Measurements from ENCODE around the gene RERE. TPM values are rescaled to one million over a fixed set of nuclear protein-coding genes. Genes with fewer than 3 reads are reported as not detected.
"Not testable (repeated sequence)": the region's sequence is repeated elsewhere in the genome, so short reads cannot be mapped to it uniquely, and the experiment has no call there.

The RERE gene
- total RNA-seq, 4 donors from 2014 or later: 86.4 to 111 (median 103) TPM

DNA sequence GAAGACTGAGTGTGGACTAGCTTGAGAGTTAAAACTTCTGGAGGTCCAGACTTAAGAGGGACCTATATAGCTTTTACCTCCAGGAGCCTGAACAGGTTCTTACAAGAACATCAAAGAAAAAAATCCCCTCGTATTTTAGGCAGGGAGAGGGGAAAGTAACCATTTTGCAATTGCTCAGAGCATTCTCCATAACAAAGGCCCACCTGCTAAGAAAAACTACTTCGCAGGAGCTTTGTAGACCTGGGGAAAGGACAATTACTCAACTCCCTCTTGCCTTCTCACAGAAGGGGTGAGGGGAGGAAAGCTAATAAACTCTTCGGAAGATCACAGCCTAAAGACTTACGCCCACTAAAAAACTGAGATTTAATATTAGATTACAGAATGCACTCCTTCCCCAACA lies 86.3 kb downstream of the RERE start:
- no peak overlapping the region for H3K27ac ChIP-seq
- TF ChIP-seq EP300 (IDR thresholded peaks at IDR 0.05): no peak
- TF ChIP-seq, protein P1, sequence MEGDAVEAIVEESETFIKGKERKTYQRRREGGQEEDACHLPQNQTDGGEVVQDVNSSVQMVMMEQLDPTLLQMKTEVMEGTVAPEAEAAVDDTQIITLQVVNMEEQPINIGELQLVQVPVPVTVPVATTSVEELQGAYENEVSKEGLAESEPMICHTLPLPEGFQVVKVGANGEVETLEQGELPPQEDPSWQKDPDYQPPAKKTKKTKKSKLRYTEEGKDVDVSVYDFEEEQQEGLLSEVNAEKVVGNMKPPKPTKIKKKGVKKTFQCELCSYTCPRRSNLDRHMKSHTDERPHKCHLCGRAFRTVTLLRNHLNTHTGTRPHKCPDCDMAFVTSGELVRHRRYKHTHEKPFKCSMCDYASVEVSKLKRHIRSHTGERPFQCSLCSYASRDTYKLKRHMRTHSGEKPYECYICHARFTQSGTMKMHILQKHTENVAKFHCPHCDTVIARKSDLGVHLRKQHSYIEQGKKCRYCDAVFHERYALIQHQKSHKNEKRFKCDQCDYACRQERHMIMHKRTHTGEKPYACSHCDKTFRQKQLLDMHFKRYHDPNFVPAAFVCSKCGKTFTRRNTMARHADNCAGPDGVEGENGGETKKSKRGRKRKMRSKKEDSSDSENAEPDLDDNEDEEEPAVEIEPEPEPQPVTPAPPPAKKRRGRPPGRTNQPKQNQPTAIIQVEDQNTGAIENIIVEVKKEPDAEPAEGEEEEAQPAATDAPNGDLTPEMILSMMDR (IDR thresholded peaks at IDR 0.05): no peak
- no peak for TF ChIP-seq POLR2A (IDR thresholded peaks at IDR 0.05)
- peaks cover 0 to 8% (median 0%) of the 10 kb centered on the region in 4 donors for H3K9me3 ChIP-seq
- WGBS, 2 donors: 86 to 92% methylated on average over 4 of the region's 4 CpGs
- no peak for DNase-seq (ENCODE audit: low spot score in 2 of 2)
- H3K27me3 ChIP-seq: no peaks in the 10 kb centered on the region
- H3K4me1 ChIP-seq: peaks cover 0 to 27% (median 0%) of the 10 kb centered on the region in 4 donors
- no peak overlapping the region for H3K4me3 ChIP-seq
- no peaks in the 10 kb centered on the region for H3K36me3 ChIP-seq

DNA sequence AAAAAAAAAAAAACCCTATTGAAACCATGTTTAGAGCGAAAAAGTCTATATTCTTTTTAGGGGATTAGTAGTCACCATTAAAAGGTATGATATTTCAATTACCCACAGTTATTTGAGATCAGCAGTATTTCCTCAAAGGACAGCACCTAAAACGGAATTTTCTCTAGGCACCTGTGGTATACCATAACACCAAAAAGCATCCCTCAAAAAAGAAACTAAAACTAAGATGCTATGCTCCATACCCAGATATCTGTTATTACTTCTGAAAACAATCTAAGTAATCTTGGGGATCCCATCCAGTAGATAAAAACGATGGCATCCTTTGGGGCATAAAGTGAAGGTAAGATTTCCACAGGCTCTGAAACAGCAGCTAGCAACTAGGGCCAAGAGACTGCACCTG lies 89.0 kb downstream of the RERE start:
- Histone ChIP-seq H3K4me1 (peaks cover 0 to 23% (median 0%) of the 10 kb centered on the region in 4 donors), H3K4me3 (no peak overlapping the region), H3K27me3 (no peaks in the 10 kb centered on the region), H3K27ac (no peak overlapping the region), H3K9me3 (peaks cover 0 to 8% (median 0%) of the 10 kb centered on the region in 4 donors), H3K36me3 (no peaks in the 10 kb centered on the region)
- WGBS, 2 donors: 80 to 82% methylated on average over 3 of the region's 3 CpGs
- no peak for DNase-seq (ENCODE audit: low spot score in 2 of 2)
- TF ChIP-seq POLR2A (IDR thresholded peaks at IDR 0.05) (no peak), EP300 (IDR thresholded peaks at IDR 0.05) (no peak)
- TF ChIP-seq, protein P1 (IDR thresholded peaks at IDR 0.05): no peak

DNA sequence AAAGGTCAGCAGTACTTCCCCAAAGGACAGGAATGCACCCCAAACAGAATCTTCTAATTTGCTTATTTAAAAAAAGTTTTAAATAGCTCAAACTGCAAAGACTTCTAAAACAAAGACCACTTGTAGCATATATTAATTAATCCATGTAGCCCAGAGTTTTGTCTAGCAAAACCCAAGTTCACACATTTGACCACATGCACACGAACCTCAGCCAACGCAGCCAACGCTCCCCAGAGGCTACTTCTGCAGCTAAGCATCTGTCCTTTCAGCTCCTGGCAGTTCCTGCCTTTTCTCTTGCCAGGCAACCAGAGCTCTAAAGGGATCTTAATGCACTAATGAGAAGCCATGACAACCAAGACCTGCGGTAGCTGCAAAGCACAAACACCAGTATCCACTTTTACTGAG lies 89.6 kb downstream of the RERE start:
- H3K9me3 ChIP-seq: peaks cover 0 to 8% (median 0%) of the 10 kb centered on the region in 4 donors
- H3K4me3 ChIP-seq: no peak overlapping the region
- H3K4me1 ChIP-seq: peaks cover 0 to 23% (median 0%) of the 10 kb centered on the region in 4 donors
- no peaks in the 10 kb centered on the region for H3K36me3 ChIP-seq
- WGBS, 2 donors: 44 to 45% methylated on average over 4 of the region's 4 CpGs
- TF ChIP-seq POLR2A (IDR thresholded peaks at IDR 0.05) (no peak), EP300 (IDR thresholded peaks at IDR 0.05) (no peak)
- TF ChIP-seq, protein P1 (IDR thresholded peaks at IDR 0.05): no peak
- no peak overlapping the region for H3K27ac ChIP-seq
- no peaks in the 10 kb centered on the region for H3K27me3 ChIP-seq
- DNase-seq (ENCODE audit: low spot score in 2 of 2): no peak

DNA sequence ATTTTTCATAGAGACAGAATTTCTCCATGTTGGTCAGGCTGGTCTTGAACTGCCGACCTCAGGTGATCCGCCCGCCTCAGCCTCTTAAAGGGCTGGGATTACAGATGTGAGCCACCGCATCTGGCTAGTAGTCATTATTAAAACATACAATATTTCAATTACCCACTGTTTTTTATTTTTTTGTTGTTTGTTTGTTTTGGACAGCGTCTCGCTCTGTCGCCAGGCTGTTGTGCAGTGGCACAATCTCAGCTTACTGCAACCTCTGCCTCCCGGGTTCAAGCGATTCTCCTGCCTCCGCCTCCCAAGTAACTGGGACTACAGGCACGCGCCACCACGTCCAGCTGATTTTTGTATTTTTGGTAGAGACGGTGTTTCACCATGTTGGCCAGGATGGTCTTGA lies 90.1 kb downstream of the RERE start:
- not testable (repeated sequence) for DNase-seq (ENCODE audit: low spot score in 2 of 2); H3K36me3 ChIP-seq; H3K4me3 ChIP-seq; H3K27me3 ChIP-seq; H3K9me3 ChIP-seq; H3K27ac ChIP-seq
- H3K4me1 ChIP-seq: peaks cover 0 to 23% (median 0%) of the 10 kb centered on the region in 4 donors
- 91 to 93% methylated on average over 14 of the region's 14 CpGs for WGBS, 2 donors

DNA sequence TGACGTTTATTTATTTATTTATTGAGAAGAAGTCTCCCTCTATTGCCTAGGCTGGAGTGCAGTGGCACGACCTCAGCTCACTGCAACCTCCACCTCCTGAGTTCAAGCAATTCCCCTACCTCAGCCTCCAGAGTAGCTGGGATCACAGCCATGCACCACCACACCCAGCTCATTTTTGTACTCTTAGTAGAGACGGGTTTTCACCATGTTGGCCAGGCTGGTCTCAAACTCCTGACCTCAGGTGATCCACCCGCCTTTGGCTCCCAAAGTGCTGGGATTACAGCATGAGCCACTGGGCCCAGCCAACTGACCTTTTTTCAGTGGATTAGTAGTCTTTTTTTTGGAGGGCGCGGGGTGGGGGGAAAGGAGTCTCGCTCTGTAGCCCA lies 90.6 kb downstream of the RERE start:
- not testable (repeated sequence) for DNase-seq (ENCODE audit: low spot score in 2 of 2); H3K36me3 ChIP-seq; H3K4me3 ChIP-seq; H3K9me3 ChIP-seq; H3K27me3 ChIP-seq
- Histone ChIP-seq H3K4me1 (peaks cover 0 to 23% (median 0%) of the 10 kb centered on the region in 4 donors), H3K27ac (peak overlapping the region in 1 of 4 donors; percentile 9)
- WGBS, 2 donors: 59 to 61% methylated on average over 7 of the region's 7 CpGs

DNA sequence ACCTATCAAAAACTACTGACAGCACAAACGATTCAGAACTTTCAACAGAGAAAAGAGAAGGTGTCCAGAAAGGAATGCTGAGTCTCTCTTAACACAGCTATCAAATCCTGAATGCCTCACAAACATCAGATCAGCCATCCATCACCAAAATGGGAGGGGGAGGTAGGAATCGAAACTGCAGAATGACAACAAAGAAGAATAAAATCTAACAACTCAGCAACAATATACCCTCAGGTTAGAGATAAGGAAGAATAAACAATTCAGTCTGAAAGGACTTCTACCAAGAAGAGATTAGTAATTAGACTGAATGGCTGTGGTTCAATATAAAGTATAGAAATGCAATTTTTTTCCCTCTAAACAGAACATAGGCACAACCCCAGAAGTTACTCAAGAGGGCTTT lies 94.4 kb downstream of the RERE start:
- 56 to 57% methylated on average over 2 of the region's 2 CpGs for WGBS, 2 donors
- Histone ChIP-seq H3K27me3 (no peaks in the 10 kb centered on the region), H3K27ac (no peak overlapping the region), H3K4me3 (no peak overlapping the region), H3K9me3 (no peaks in the 10 kb centered on the region), H3K36me3 (no peaks in the 10 kb centered on the region), H3K4me1 (peaks cover 0 to 16% (median 0%) of the 10 kb centered on the region in 4 donors)
- no peak for DNase-seq (ENCODE audit: low spot score in 2 of 2)
- TF ChIP-seq EP300 (IDR thresholded peaks at IDR 0.05): no peak
- TF ChIP-seq POLR2A (IDR thresholded peaks at IDR 0.05): no peak
- TF ChIP-seq, protein P1 (IDR thresholded peaks at IDR 0.05): no peak
